ENCODE results near the gene STK24.

DNA sequence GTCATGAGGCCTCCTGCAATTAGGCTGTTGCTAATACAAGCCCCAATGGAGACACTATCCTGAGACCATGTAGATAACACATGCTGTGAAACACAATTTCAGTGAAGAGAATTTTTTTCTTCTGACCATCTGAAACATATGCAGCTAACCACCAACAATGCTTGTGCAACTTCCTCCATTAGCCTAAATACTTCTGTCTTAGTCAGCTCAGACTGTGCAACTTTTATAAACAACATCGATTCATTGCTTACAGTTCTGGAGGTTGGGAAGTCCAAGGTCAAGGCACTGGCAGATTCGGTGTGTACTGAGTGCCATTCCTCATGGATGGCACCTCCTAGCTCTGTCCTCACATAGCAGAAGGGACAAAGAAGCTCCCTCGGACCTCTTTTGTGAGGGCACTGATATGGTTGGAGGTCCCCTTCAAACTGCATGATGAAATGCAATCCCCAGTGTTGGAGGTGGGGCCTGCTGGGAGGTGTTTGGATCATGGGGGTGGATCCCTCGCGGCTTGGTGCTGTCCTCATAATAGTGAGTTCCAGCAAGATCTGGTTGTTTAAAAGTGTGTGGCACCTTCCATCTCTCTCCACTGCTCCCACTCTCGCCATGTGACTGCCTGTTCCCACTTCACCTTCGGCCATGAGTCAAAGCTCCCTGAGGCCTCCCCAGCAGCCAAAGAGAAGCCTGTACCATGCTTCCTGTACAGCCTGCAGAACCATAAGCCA, 27.7 kb downstream of the STK24 start:
- TF ChIP-seq EP300 (IDR thresholded peaks at IDR 0.05; ENCODE audit: borderline replicate concordance) (no peak), ZBTB7A (IDR thresholded peaks at IDR 0.05; ENCODE audit: low read depth) (no peak), CREB1 (IDR thresholded peaks at IDR 0.05; ENCODE audit: low read depth) (no peak)
